Inferior parietal cortex (tissue), 1 donor: Measurements from ENCODE around the gene GSE1.

Source experiments
- DNase-seq: peaks from one replicate; pipeline ENCODE4 v3.0.0-alpha.2; 2016; ENCODE audit errors: extremely low spot score

Gene GSE1

DNA sequence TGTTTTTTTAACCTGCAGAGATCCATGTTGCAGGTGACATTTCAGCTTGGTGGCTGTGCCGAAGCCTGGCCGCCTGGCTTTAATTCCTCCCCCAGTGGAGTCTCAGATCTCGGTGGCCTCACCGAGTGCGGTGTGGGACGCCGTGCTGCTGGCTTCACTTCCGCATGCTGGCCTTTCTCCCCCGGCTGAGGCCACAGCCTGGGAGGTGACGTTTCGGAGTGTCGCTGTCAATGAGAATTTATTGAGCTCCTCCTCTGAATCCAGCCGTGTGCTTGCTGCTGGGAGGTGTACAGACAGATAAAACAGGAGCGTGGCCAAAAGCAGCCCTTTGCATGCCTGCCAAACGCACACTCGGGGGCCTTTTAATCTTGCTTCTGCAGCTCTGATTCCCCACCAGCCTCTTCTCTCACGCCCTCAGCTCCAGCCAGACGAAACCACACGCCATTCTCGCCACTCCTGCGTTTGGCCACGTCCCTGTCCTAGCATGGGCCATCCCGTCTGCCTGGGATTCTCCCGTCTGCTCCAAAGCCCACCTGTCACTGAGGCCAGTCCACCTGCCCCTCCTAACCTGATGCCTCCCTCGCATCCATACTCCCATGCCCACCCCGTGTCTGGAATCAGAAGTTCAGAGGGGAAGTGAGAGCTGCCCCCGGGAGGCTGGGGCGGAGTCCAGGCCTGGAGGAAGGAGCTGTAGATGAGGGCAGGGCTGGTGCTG is 3.6 kb downstream of the GSE1 start:
- peak; percentile 57 for DNase-seq

GRCh38 chr16:85617948-85618347 is 4.8 kb downstream of the GSE1 start:
- DNase-seq, result no peak

GRCh38 chr16:85618521-85618920 is 5.4 kb downstream of the GSE1 start:
- DNase-seq, result no peak

GRCh38 chr16:85619101-85619891 is 6.2 kb downstream of the GSE1 start:
- no peak for DNase-seq

DNA sequence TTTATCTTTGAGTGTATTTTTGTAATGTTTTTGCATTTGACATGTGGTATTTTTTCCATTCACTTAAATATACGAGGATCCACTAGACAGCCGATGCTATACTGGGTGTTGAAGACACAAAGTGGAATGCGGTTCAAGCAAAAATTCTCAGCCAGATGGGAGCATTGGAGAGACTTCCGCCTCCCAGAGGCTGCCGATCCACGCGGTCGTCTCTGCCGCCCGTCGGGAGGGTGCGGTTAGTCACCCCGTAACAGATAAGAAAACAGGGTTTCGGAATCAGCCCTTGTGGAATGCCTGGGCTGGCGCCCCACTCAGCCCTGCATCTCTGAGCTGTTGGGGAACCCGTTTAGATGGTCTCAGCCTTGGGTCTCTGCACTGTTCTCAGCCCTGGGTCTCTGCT is 7.3 kb downstream of the GSE1 start:
- no peak for DNase-seq

DNA sequence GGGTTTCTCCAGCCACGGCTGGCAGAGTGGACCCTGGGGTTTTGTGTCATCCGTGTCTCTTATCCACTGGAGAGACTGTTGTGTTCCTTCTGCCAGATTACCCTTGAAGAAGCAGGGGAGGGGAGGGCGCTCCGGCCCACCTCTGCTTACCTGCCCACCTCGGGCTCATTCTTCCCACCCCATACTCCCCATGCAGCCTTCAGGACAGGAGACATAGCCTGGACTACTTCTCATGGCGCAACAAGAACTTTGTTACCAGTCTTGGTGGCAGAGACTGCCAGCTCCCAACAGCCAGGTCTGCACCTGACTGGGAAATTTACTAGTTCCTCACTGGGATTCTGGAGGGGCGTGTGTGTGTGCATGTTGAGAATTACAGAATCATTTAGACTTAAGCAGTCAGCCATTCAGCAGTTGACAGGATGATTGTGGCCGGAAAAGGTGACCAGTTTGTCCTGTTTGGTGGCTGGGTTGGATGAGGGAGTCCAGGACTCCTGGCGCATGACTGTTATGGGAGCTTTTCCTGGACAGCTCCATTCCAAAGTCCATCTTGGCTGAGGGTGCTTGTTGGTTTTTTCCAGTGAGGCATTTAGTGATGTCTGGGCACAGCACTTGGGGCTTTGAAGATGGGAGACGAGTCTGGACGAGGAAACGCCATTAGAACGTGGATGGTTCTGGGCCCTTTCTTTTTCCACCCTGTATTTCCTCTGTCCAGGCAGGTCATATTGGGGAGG is 8.7 kb downstream of the GSE1 start:
- no peak for DNase-seq

GRCh38 chr16:85622683-85623082 is 9.6 kb downstream of the GSE1 start:
- no peak for DNase-seq

GRCh38 chr16:85623250-85623649 is 10.1 kb downstream of the GSE1 start:
- no peak for DNase-seq

DNA sequence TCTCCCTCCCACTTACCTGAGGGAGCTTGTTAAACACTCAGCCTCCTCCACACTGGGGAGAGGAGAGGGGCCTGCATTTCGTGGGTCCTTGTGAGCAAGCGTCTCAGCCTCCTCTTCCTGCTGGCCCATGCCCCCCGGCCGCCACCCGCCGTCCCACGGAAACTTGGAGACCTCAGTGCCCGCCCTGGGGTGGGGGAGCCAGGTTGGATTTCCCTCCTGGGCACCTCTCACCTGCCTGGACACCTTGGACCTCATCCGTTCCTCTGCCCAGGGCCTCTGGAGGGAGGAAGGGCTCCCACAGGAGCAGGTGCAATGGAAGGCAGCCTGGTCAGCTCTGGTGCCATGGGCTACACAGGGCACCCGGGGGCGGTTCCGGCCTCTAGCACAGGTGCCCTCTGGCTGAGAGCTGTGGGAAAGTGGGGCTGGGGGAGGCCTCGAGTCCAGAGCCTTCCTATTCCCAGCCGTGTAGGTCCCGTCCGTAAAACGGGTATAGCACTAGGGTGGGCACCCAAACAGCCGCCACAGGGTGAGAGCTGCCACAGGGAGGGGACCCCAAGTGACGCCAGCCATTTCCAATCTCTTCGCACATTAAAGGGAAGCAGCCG is 11.0 kb downstream of the GSE1 start:
- DNase-seq, result no peak

- DNase-seq, result no peak
Observed at GRCh38 chr16:85624646-85625045, 11.5 kb downstream of the GSE1 start.

DNA sequence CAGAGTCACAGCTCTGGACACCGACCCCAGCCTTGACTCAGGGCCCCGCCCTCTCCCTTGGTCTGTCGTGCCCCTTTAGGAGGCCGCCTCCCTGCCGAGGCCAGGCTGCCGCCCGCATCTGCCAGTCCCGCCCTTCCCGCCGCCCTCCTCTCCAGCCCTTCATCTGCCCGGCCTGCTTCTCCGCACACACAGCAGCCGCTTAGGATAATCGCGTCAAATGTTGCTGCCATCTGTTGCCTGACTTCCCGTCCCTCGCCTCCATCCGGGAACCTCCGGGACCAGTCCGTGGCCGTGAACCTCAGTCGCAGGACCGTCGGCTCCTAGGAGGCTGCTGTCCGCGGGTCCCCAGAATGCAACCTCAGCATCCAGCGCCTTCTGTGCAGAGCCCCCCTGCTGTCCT is 11.9 kb downstream of the GSE1 start:
- DNase-seq, result no peak

- no peak for DNase-seq
Observed at GRCh38 chr16:85625485-85626117, 12.5 kb downstream of the GSE1 start.

DNA sequence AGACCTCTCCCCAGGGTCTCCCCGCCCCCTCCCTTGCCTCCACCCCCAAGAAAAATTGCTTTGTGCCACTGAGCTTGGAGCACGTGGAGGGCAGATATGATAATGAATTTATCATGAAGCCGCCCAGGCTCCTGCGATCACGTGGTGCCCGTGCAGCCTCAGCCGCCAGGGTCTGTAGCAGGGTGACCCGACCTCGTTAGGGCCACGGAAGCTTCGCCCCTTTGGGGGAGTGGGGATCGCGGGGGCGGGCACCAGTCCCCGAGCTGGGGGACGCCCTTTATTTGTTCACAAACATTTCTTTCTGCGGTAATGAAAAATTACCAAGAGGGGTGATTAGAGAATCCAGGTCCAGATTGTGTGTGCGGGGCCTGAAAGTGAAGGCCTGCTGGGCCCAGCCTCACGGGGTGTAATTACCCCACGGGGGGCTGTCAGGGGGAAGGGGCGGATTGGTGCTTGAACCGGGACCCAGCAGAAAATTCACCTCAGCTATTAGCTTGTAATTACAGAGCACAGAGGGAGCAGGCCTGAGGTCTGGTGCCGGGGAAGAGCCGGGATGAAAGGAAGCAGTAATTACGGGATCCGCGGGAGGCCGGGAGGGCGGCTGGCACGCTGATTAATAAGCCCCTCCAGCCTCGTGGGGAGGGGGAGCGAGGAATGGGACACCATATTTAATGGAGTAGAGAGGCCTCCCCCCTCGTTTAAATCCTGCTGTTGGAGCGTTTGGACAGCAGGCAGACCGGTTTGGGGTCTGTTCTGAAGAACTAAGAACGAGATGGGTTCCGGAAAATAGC is 13.3 kb downstream of the GSE1 start:
- DNase-seq, result no peak

DNA sequence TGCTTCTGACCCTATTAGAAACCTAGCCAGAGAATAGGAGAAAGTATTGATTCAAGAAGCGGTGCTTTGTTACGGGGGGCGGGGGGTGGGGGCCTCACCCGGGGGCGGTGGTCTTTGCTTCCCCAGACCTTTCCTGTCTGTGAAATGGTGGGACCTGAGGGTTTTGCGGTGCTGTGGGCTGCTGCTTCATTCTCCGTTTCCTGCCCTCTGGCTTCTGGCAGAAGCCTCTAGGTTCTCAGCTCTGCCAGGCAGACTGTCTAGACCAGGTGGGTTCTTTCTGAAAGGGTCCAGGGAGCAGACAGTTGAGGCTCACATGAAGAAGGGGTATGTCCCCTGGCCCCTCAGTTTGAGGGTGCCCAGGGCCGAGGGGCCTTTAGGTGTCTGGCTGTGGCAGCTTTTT is 14.0 kb downstream of the GSE1 start:
- DNase-seq, result no peak

DNA sequence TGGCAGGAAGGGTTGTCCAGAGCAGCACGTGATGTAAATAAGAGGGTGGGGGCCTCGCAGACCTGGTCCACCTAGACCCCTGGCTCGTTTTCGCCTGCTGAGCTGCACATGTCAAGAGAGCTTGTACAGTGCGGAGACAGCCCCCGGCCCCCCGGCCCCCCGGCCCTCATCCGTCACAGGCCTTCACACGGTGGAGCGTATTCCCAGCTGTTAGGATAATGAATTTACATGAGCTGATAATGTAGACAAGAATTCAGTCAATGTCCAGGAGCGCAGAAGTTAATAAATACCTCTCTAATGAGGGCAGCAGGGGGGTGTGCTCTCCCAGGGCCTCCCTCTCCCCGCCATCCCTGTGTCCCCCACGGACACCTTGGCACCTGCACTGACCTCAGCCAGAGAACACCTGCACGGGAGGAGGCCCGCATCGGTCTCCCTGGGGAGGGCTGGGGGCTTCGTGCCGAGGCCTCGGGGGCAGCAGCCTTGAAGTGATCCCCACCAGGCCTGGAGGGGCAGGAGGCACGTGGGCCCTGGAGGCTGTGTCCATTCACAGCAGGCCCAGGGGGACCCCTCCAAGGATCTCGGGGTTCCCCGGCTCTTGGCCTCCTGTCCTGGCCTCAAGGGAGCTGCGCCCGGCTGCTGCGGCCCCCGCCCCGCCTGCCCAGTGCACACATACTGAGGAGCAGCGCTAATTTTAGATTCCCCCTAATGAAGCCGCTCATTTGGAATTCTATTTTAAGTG is 14.6 kb downstream of the GSE1 start:
- DNase-seq, result no peak

DNA sequence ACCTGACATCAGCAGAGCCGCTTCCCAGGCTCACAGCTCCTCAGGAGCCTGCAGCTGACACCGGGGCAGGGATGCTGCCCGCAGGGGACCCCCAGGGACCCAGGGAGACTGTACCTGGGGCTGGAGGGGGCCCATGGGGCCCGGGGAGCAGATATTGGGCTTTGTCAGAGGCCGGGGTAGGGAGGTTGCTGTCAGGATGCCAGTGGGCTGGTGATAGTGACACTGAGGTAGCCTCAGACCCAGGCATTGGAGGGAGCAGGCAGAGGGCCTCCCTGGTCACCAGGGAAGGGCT is 15.1 kb downstream of the GSE1 start:
- no peak for DNase-seq

DNA sequence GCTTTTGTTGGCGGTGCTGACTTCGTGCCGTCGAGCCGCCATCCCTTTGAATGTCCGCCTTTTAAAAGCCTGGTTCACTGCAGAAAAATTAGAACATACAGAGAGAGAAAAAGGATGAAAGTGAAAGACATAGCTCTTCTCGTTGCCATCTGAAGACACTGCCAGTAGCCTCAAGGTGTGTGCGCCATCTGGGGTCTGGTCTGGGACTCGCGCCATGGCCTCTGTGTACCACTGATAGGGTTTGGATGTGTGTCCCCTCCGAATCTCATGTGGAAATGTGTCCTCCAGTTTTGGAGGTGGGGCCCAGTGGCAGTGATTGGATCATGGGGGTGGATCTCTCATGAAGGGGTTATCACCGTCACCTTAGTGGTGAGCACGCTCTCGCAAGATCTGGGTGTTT is 15.5 kb downstream of the GSE1 start:
- no peak for DNase-seq

GRCh38 chr16:85629326-85629725 is 16.2 kb downstream of the GSE1 start:
- DNase-seq, result no peak

GRCh38 chr16:85629853-85630252 is 16.7 kb downstream of the GSE1 start:
- DNase-seq, result no peak

DNA sequence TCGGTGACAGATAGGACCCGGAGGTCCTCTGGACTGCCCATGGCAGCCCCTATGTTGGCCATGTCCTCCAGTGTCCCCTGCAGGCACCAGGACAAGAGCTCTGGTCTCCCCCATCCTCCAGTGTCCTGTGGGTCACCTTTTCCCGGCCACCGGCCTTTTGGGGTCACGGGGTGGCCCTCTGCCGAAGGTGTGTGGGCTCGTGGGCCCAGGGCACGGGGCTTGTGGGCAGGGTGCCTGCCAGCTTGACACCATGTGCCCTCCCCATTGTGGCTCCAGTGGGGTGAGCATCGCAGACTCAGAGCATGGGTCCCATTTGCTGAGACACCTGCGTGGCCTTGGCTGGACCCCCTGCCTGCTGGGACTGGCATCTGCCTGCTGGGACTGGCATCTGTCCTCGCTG is 18.1 kb downstream of the GSE1 start:
- DNase-seq, result no peak
